H54 (cell line): ENCODE measurements around the gene ZNF705A.
"Not testable (repeated sequence)": the region's sequence is repeated elsewhere in the genome, so short reads cannot be mapped to it uniquely, and the experiment has no call there.

Experiments used
- DNase-seq: peaks from one replicate; pipeline ENCODE4 v3.0.0; 2011; ENCODE audit warnings: low spot score, mixed read lengths; ENCODE audit not compliant: insufficient read length
- FAIRE-seq: peaks from 3 replicates; lab custom pipeline; 2011; peaks lifted over from hg19 to GRCh38; lab: Jason Lieb, UNC
- POLR2A ChIP-seq: IDR thresholded peaks from 2 replicates; pipeline ENCODE4 v1.6.1; 2011; ENCODE audit warnings: low read depth, mild to moderate bottlenecking, low read length

Gene ZNF705A

GRCh38 chr12:8156845-8157244 is at the start of gene ZNF705A:
ZNF705A (plus strand) TSS chr12:8157015; CDS start chr12:8172626, 15,611 bp downstream.
- no peak for TF ChIP-seq POLR2A
- DNase-seq (peak; percentile 10), FAIRE-seq (peak; percentile 98)

- DNase-seq (peak; percentile 30), FAIRE-seq (peak; percentile 85)
- TF ChIP-seq POLR2A: no peak
Measured at GRCh38 chr12:8108808-8109398, 47.9 kb upstream of the ZNF705A start.

GRCh38 chr12:8113117-8113516 is 43.7 kb upstream of the ZNF705A start:
- FAIRE-seq, DNase-seq: not testable (repeated sequence)

GRCh38 chr12:8120072-8120713 is 36.6 kb upstream of the ZNF705A start:
- no peak for FAIRE-seq
- no peak for DNase-seq
- no peak for TF ChIP-seq POLR2A

- DNase-seq (no peak), FAIRE-seq (no peak)
- no peak for TF ChIP-seq POLR2A
Measured at GRCh38 chr12:8123124-8123912, 33.5 kb upstream of the ZNF705A start, which contains the start of gene CLEC4A. CLEC4A (plus strand) TSS chr12:8123617; CDS start chr12:8123879, 262 bp downstream.

- TF ChIP-seq POLR2A: no peak
- FAIRE-seq: no peak
- no peak for DNase-seq
Measured at GRCh38 chr12:8127138-8127537, 29.7 kb upstream of the ZNF705A start.

- DNase-seq, FAIRE-seq: not testable (repeated sequence)
Measured at GRCh38 chr12:8133636-8134397, 23.0 kb upstream of the ZNF705A start.

- not testable (repeated sequence) for FAIRE-seq
Measured at GRCh38 chr12:8134398-8134930, 22.4 kb upstream of the ZNF705A start.

GRCh38 chr12:8141647-8142046 is 15.2 kb upstream of the ZNF705A start:
- not testable (repeated sequence) for FAIRE-seq, DNase-seq

More at GRCh38 chr12:8134398-8134930, 22.4 kb upstream of the ZNF705A start:
- not testable (repeated sequence) for DNase-seq

- FAIRE-seq (no peak), DNase-seq (no peak)
- TF ChIP-seq POLR2A: no peak
Measured at GRCh38 chr12:8143261-8143660, 13.6 kb upstream of the ZNF705A start.

- peak; percentile 75 for FAIRE-seq
- TF ChIP-seq POLR2A: peak; percentile 47; the same call in 1 of the 2 replicates
- peak; percentile 40 for DNase-seq
Measured at GRCh38 chr12:8145754-8146441, 10.9 kb upstream of the ZNF705A start.

GRCh38 chr12:8146442-8146771 is 10.4 kb upstream of the ZNF705A start:
- TF ChIP-seq POLR2A: no peak
- DNase-seq (no peak), FAIRE-seq (no peak)

- no peak for TF ChIP-seq POLR2A
- no peak for DNase-seq
- FAIRE-seq: no peak
Measured at GRCh38 chr12:8154526-8154925, 2.3 kb upstream of the ZNF705A start.

- DNase-seq (no peak), FAIRE-seq (no peak)
Measured at GRCh38 chr12:8156416-8156815, 399 bp upstream of the ZNF705A start.

More at GRCh38 chr12:8156416-8156815, 399 bp upstream of the ZNF705A start:
- TF ChIP-seq POLR2A: no peak
